NB4 (cell line): Measurements from ENCODE around the gene IL6.

Source experiments
- DNase-seq: peaks from one replicate; pipeline ENCODE4 v3.0.0; 2010; ENCODE audit warnings: low read depth
- H3K4me3 ChIP-seq: one replicate; pipeline ENCODE4 v1.5.1; 2011; ENCODE audit warnings: mild to moderate bottlenecking, low read depth, low read length, moderate library complexity
- CTCF ChIP-seq: IDR thresholded peaks from one replicate; pipeline ENCODE4 v1.5.1; 2012; ENCODE audit warnings: low read depth, low read length
- MAX ChIP-seq: IDR thresholded peaks from 2 replicates; pipeline ENCODE4 v1.6.1; 2011; ENCODE audit warnings: low read depth, low read length
- MYC ChIP-seq: IDR thresholded peaks from 2 replicates; pipeline ENCODE4 v1.6.1; 2011; ENCODE audit warnings: low read depth, low read length
- POLR2A ChIP-seq: IDR thresholded peaks from 2 replicates; pipeline ENCODE4 v1.6.1; 2011; ENCODE audit warnings: mild to moderate bottlenecking; ENCODE audit not compliant: insufficient read length; ENCODE audit errors: extremely low read depth

The IL6 gene

GRCh38 chr7:22723637-22724036, 3.4 kb upstream of the IL6 start:
- DNase-seq: no peak
- TF ChIP-seq POLR2A (no peak), MYC (no peak), CTCF (no peak), MAX (no peak)
- H3K4me3 ChIP-seq: no peak overlapping the region

GRCh38 chr7:22724861-22725260, 2.1 kb upstream of the IL6 start:
- H3K4me3 ChIP-seq: no peak overlapping the region
- TF ChIP-seq MYC (no peak), MAX (no peak), CTCF (no peak), POLR2A (no peak)
- no peak for DNase-seq

- DNase-seq: peak; percentile 64
- no peak for TF ChIP-seq POLR2A
- TF ChIP-seq MYC: no peak
- TF ChIP-seq MAX: no peak
- no peak for TF ChIP-seq CTCF
- H3K4me3 ChIP-seq: no peak overlapping the region
Measured at GRCh38 chr7:22725585-22725984, 1.4 kb upstream of the IL6 start.

GRCh38 chr7:22726345-22726906, 574 bp upstream of the IL6 start:
- peak; percentile 75 for DNase-seq
- H3K4me3 ChIP-seq: no peak overlapping the region
- TF ChIP-seq MYC (peak; percentile 90), POLR2A (no peak), CTCF (peak; percentile 75), MAX (peak; percentile 88)

GRCh38 chr7:22727714-22728035, 675 bp downstream of the IL6 start:
- no peak for DNase-seq
- TF ChIP-seq MAX: no peak
- no peak for TF ChIP-seq CTCF
- TF ChIP-seq MYC: no peak
- TF ChIP-seq POLR2A: no peak
- no peak overlapping the region for H3K4me3 ChIP-seq
